ENCODE measurements around the gene EWSR1. TPM values are rescaled to one million over a fixed set of nuclear protein-coding genes. Genes with fewer than 3 reads are reported as not detected.

EWSR1 gene
- total RNA-seq, 1 donor from 2014 or later, result 211 TPM

GRCh38 chr22:29291215-29291614 is 23.1 kb downstream of the EWSR1 start:
- no peak overlapping the region for H3K4me3 ChIP-seq (ENCODE audit: low read depth, low read length)
- no peak for TF ChIP-seq CTCF (conservative IDR thresholded peaks at IDR 0.05; ENCODE audit: low read depth, low read length)
- no peak for DNase-seq (ENCODE audit: low read depth)

- no peak for TF ChIP-seq CTCF (conservative IDR thresholded peaks at IDR 0.05; ENCODE audit: low read depth, low read length)
- H3K4me3 ChIP-seq (ENCODE audit: low read depth, low read length), result no peak overlapping the region
- DNase-seq (ENCODE audit: low read depth), result no peak
Observed at GRCh38 chr22:29292379-29292778, 24.3 kb downstream of the EWSR1 start.

GRCh38 chr22:29298641-29299040 is 30.6 kb downstream of the EWSR1 start:
- no peak for DNase-seq (ENCODE audit: low read depth)
- H3K4me3 ChIP-seq (ENCODE audit: low read depth, low read length), result no peak overlapping the region
- no peak for TF ChIP-seq CTCF (conservative IDR thresholded peaks at IDR 0.05; ENCODE audit: low read depth, low read length)

- no peak for DNase-seq (ENCODE audit: low read depth)
- no peak overlapping the region for H3K4me3 ChIP-seq (ENCODE audit: low read depth, low read length)
- TF ChIP-seq CTCF (conservative IDR thresholded peaks at IDR 0.05; ENCODE audit: low read depth, low read length), result no peak
Observed at GRCh38 chr22:29299136-29299900, 31.2 kb downstream of the EWSR1 start.

- no peak for TF ChIP-seq CTCF (conservative IDR thresholded peaks at IDR 0.05; ENCODE audit: low read depth, low read length)
- DNase-seq (ENCODE audit: low read depth), result no peak
- H3K4me3 ChIP-seq (ENCODE audit: low read depth, low read length), result no peak overlapping the region
Observed at GRCh38 chr22:29300467-29300806, 32.4 kb downstream of the EWSR1 start.

- H3K4me3 ChIP-seq (ENCODE audit: low read depth, low read length), result no peak overlapping the region
- no peak for DNase-seq (ENCODE audit: low read depth)
- TF ChIP-seq CTCF (conservative IDR thresholded peaks at IDR 0.05; ENCODE audit: low read depth, low read length), result no peak
Observed at GRCh38 chr22:29300807-29301601, 32.9 kb downstream of the EWSR1 start.
